Activated CD4-positive, alpha-beta T cell treated with anti-CD3 and anti-CD28 coated beads, Interleukin-2, amount 50 U/mL, for 1 hour (primary cell): ENCODE data around the gene CAB39.

Source experiments
- DNase-seq: peaks from one replicate; pipeline ENCODE4 v3.0.0-alpha.2; 2020

The CAB39 gene

DNA sequence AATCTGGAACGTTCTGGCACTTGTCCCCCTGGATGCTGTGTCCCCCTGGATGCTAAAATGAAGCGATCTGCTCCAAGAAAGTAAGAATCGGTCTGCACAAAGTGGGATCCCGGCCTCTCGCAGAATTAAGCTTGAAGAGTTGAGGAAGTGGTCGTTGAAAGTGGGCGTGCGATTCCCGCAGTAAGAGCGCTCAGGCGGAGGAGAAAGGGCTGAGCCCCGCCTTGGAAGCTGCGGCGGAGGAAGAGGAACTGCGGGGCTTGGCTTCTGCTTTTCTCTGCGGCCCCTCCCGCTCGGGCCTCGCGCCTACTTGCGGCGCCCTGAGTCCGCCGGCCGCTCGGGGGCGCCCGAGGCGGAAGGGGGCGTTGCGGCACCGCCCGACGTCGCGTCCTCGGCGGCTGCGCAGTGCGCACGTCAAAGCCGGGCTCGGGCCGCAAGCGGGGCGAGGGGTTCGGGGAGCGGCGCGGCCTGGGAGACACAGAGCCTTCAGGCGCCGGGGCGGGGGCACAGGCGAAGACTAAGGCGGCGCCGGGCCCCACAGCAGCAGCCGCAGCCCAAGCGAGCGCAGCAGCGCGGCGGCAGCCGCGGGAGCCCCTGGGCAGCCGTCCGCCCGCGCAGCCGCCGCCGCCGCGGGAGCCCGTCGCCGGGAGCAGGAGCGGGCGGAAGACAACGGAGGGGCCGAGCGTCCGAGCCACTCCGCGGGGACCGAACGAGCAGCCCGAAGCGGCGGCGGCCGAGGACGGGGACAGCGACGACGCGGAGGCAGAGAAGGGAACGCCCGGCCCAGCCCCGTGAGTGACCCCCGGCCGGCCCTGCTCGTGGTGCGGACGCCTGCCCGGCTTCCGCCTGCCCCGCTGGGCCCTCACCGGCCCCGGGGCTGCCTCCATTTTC is at the start of gene CAB39:
Gene CAB39, plus strand, starts transcription at position 400 of the 888 bp plus-strand sequence. CDS start 47,160 bp downstream, outside the sequence.
- DNase-seq, result peak; percentile 84

GRCh38 chr2:230664128-230664527 is 48.5 kb upstream of the CAB39 start:
- no peak for DNase-seq

GRCh38 chr2:230664844-230665243 is 47.8 kb upstream of the CAB39 start:
- no peak for DNase-seq

DNA sequence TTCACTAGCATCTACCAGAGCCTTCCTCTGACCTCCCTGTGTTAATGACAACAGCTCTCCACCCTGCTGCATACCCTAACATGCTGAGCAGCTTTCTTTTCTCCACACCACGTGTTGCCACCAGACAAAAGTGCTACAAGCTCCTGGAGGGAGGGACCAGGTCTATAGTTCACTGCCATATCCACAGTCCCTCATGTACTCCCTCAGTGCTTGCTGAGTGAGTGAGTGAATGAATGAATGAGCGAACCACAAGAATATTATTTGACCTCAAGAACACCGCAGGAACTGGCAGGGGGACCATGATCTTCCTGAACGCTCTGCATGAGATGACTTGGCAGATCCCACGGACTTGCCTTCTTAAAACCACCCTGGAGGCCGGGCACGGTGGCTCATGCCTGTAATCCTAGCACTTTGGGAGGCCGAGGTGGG is 47.4 kb upstream of the CAB39 start:
- no peak for DNase-seq

DNA sequence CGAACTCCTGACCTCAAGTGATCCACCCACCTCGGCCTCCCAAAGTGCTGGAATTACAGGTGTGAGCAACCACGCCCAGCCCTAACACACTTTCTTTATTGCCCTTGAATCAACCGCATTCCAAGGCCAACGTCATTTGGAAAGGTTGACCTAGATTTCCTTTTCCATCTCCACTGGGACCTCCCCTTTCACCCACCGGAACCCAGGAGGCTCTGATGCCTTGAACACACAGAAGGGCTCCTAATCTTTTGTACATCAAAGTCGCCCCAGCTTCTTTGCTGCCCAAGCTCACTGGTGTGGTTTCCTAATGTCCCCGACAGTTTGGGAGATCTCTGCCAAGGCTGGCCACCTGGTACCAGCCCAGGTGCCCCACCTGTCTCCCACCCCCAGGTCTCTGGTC is 46.2 kb upstream of the CAB39 start:
- no peak for DNase-seq

DNA sequence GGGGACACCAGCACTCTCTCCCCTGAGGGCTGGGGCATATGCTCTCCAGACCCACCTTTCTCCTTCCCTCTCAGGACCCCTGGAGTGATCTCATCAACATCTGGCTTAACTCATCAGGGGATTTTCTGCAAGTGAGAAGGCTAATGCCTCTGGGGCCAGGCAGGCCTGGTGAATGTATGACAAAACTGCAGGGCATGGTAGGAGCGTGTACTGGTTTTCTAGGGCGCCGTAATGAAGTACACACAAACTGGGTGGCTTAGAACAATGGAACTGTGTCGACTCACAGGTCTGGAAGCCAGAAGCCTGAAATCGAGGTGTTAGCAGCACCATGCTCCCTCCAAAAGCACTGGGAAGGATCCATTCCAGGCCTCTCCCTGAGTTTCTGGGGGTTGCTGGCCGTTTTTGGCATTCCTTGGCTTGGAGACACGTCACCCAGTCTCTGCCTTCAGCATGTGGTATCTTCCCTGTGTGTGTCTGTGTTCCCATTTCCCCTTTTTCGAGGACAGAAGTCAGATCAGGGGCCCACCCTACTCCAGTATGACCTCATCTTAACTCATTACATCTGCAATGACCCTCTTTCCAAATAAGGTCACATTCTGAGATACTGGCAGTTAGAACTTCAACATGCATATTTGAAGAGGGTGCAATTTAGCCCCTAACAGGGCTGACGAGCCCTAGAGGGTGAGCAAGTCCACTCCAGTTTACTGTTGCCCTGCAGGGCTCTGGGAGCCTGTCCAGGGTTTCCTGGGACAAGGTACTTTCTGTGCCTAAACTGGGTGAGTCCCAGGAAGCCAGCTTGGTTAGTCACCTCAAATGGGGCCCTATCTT is 45.5 kb upstream of the CAB39 start:
- no peak for DNase-seq

DNA sequence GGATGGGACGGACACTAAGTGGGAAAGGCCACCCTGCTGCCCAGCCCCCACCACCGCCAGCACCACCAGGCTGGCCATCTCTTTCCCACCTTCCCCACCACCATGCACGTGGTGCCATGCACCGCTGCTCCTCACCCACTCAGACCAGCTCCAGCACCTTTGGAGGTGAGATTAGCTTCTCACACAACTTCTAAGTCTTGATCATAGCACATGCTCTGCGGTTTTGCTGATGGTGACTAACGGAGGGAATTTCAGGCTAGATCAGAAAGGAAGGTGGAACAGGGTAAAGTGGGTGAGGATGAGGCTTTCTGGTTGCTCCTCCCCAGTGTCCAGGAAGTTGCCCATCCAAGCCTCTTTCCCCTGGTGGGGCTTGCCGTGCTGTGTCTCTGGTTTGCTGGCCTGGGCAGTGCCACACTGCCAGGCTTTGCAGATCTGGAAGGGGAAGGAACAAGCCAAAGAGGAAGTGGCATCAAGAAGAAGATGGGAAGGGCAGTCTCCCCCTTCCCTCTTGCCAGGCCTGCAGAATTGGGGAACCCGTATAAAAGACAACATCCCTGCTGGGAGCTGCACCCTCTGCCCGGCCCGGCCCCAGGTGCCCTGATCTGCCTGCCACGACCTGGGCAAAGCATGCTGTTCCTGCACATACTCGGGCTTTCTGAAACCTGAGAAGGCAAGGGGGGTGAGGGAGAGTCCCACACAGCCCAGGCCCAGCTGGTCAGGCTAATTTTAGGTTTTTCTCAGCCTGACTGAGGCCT is 44.3 kb upstream of the CAB39 start:
- DNase-seq, result no peak

DNA sequence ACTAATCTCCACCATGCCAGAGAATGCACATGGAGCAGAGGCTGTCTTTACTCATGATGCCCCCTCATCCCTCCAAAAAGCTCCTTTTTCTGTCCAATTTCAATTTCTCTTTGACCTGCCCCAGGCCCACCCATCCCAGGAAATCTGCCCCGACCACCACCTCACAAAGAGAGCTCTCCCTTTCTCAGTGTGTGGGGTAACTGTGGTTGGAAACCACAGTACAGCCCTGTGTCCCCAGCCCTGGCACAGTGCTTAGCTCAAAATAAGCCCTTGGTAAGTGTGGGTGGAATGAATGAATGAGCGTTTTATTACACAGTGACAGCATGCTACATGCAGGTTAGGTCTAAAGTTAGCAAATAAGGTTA is 43.7 kb upstream of the CAB39 start:
- DNase-seq, result no peak

- DNase-seq, result no peak
These were observed 43.2 kb upstream of the CAB39 start for GRCh38 chr2:230669386-230669950.

DNA sequence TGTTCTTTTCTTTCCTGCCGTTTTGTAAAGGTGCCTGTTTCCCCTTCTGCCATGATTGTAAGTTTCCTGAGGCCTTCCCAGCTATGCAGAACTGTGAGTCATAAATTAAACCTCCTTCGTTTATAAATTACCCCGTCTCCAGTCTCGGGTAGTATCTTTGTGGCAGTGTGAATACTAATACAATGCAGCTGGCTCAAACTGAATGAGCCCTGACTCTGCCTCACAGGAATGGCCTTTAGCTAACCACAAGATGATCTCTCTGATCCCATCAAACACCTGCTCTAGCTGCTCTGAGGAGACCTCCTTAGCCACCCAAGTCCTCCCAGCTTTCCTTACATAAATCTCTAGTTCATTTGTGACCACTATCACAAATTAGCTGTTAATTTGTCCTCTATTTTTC is 41.5 kb upstream of the CAB39 start:
- no peak for DNase-seq

- DNase-seq, result no peak
These were observed 39.8 kb upstream of the CAB39 start for GRCh38 chr2:230672836-230673235.

GRCh38 chr2:230674401-230674800 is 38.2 kb upstream of the CAB39 start:
- no peak for DNase-seq

DNA sequence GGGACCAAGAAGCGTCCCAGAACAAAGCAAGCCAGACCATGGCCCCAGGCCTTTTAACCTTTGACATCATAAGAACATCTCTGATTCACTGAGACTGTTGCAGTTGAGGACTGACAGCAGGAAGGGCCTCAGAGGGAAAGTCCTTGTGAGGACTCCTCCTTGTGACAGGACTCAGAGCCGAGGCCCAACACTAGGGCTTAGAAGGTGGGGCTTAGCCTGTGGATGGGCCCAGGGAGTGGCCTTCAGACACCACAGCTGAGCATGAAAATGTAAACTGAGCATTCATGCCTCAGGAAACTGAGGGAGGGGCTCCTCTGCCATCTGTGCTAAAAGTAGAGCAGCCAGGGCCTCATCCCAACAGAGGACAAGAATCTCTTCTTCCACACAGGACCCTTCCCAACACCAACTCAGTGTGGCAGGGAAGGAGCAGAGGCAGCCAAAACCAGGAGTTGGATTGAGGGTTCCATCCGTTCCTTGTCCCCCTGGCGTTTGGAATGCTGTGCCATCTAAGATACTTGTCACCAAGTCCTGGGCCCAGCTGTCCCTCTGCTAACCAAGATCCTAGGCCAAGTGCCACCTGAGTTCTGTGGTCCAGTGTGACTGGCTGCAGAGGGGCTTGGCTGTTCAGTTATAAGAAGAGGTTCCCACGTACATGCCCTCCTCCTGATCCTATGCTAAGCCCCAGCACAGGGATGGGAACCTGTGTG is 37.5 kb upstream of the CAB39 start:
- DNase-seq, result no peak

DNA sequence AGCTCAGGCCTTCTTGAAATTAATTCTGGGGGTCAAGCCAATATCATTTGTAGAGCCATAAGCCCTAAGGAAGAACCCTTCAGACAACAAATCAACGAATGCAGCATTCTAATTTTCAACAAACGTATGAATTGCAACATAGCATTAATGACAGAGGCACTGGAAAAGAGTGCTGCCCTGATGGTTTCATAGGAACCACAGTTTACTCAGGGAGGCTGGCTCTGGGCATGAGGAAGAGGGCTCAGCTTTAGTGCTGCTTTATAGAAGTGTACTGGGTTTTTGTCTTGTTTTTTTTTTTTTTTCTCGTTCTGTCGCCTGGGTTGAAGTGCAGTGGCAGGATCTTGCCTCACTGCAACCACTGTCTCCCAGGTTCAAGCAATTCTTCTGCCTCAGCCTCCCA is 36.1 kb upstream of the CAB39 start:
- DNase-seq, result no peak

DNA sequence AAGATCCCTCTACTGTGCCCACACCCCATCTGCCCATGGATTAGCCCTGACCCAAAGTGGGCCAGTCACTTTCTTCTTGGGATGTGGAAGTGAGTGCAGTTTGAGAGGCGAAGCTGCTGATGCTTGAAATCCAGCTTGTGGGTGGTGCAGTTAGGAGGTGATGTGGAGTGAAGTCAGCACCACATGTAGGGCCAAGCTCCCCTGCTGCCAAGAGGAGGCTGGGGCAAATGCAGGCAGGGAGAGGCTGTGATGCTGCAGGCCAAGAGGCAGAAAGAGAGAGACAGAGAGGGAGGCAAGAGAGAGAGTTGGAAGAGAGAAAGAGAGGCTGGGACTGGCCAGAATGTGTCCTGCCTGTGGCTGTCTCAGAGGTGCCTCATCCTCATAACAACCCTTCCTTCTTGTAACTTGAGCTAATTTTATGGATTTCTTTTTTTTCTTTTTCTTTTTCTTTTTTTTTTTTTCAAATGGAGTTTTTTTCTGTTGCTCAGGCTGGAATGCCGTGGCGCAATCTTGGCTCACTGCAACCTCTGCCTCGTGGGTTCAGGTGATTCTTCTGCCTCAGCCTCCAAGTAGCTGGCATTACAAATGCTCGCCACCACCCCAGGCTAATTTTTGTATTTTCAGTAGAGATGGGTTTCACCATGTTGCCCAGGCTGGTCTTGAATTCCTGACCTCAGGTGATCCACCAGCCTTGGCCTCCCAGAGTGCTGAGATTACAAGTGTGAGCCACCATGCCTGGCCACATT is 35.3 kb upstream of the CAB39 start:
- DNase-seq, result no peak

- no peak for DNase-seq
These were observed 34.6 kb upstream of the CAB39 start for GRCh38 chr2:230678018-230678417.

GRCh38 chr2:230678451-230678850 is 34.2 kb upstream of the CAB39 start:
- no peak for DNase-seq

DNA sequence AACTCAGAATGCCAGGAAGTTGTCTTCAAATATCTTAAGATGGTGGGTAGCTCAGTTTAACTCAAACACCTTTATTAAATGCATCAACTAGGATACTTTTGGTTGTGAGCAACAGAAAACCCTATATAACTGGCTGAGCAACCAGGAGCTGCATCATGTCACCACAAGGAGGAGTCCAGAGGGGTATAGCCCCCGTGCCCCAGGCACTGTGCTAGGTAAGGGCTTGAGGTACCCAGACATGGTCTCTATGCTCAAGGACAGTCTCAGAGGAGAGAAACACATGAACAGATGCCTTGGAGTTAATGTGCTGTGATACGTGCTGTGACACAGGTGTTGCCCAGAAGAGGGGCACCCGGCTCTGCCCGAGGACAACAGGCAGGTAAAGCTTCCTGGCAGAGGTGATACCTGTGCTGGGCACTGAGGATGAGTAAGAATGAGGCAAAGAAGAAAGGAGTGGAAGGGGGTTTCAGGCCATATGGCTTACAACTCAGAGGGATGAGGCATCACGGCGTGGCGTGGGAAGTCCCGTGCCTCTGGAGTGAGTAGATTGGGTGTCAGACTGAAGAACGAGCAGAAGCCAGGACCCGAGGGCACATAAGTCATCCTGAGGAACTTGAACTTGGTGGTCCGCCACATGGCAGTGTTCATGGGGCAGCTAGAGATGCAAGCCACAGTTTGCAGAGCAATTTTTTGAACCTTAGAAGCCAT is 32.0 kb upstream of the CAB39 start:
- no peak for DNase-seq

DNA sequence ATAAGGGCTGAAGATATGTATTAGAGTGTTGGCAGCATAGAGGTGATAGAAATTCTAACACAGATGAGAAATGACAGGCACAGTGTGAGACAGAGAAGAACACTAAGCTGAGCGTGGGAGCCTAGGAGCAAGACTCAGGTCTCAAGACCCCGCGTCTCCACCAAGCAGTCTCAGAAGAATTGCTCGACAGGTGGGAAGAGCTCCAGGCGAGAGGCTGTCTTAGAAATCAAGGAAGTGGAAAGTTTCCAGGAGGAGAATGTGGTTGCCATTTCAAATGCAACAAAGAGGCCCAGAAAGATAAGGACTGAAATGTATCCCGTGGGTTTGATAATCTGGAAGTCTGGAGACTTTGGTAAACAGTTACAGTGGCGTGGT is 31.5 kb upstream of the CAB39 start:
- DNase-seq, result no peak

DNA sequence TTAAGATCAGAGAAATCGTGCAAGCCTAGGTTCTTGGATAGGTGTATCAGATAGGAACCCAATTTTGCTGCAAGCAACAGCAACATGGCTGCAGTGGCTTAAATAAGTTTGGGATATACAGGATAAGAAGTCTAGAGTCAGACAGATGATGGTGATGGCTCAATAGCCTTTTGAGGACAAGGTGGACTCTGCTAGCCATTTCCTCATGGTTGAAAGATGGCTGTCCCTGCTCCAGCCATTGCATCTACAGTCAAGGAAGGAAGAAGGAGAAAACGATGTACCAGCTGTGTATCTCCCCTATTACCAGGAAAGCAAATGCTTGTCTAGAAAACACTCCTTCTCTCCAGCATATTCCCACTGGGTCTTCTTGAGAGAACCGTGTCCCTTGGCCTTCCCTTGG is 30.1 kb upstream of the CAB39 start:
- DNase-seq, result no peak
